ENCODE measurements around the gene MIS18A. TPM values are rescaled to one million over a fixed set of nuclear protein-coding genes. Genes with fewer than 3 reads are reported as not detected.

The MIS18A gene
- polyA plus RNA-seq, 1 donor from 2014 or later: 15.9 TPM

GRCh38 chr21:32319012-32319411 is 40.2 kb upstream of the MIS18A start:
- Histone ChIP-seq H3K9ac (ENCODE audit: low read length) (no peak overlapping the region), H3F3A (ENCODE audit: insufficient read depth, low read length, poor library complexity, severe bottlenecking) (no peaks in the 10 kb centered on the region), H3K9me3 (ENCODE audit: low read length) (no peaks in the 10 kb centered on the region), H2AFZ (ENCODE audit: low read depth, low read length) (no peak overlapping the region), H3K4me3 (ENCODE audit: low read length) (no peak overlapping the region), H3K27me3 (ENCODE audit: insufficient read depth, low read depth, low read length) (no peaks in the 10 kb centered on the region), H3K79me2 (replicated peaks; ENCODE audit: insufficient read depth, low read length) (no peaks in the 10 kb centered on the region), H3K9me2 (ENCODE audit: insufficient read depth, low read length) (no peaks in the 10 kb centered on the region), H4K20me1 (ENCODE audit: insufficient read depth) (no peaks in the 10 kb centered on the region), H3K27ac (ENCODE audit: low read length) (no peak overlapping the region), H3K36me3 (ENCODE audit: insufficient read depth, low read length) (peaks cover 7% of the 10 kb centered on the region), H3K4me2 (ENCODE audit: low read length) (no peak overlapping the region)
- TF ChIP-seq POLR2AphosphoS5 (IDR thresholded peaks at IDR 0.05) (no peak), EZH2 (IDR thresholded peaks at IDR 0.05; ENCODE audit: borderline replicate concordance, insufficient read depth, low read length, poor library complexity, severe bottlenecking) (no peak), CTCF (IDR thresholded peaks at IDR 0.05; ENCODE audit: poor library complexity, severe bottlenecking) (no peak), TAF1 (IDR thresholded peaks at IDR 0.05; ENCODE audit: low read depth) (no peak), MXI1 (conservative IDR thresholded peaks at IDR 0.05; ENCODE audit: poor library complexity, severe bottlenecking) (no peak), REST (IDR thresholded peaks at IDR 0.05; ENCODE audit: borderline replicate concordance) (no peak), EP300 (conservative IDR thresholded peaks at IDR 0.05; ENCODE audit: poor library complexity, severe bottlenecking) (no peak), RAD21 (conservative IDR thresholded peaks at IDR 0.05) (no peak), SMC3 (conservative IDR thresholded peaks at IDR 0.05; ENCODE audit: poor library complexity) (no peak)

GRCh38 chr21:32317726-32318125 is 38.9 kb upstream of the MIS18A start:
- Histone ChIP-seq H3K79me2 (replicated peaks; ENCODE audit: insufficient read depth, low read length) (no peaks in the 10 kb centered on the region), H3K27me3 (ENCODE audit: insufficient read depth, low read depth, low read length) (no peaks in the 10 kb centered on the region), H2AFZ (ENCODE audit: low read depth, low read length) (no peak overlapping the region), H3K9me2 (ENCODE audit: insufficient read depth, low read length) (no peaks in the 10 kb centered on the region), H3K4me2 (ENCODE audit: low read length) (no peak overlapping the region), H3K4me3 (ENCODE audit: low read length) (no peak overlapping the region), H3K9me3 (ENCODE audit: low read length) (no peaks in the 10 kb centered on the region), H3F3A (ENCODE audit: insufficient read depth, low read length, poor library complexity, severe bottlenecking) (no peaks in the 10 kb centered on the region), H4K20me1 (ENCODE audit: insufficient read depth) (no peaks in the 10 kb centered on the region), H3K36me3 (ENCODE audit: insufficient read depth, low read length) (no peaks in the 10 kb centered on the region), H3K27ac (ENCODE audit: low read length) (no peak overlapping the region), H3K9ac (ENCODE audit: low read length) (no peak overlapping the region)
- TF ChIP-seq RAD21 (conservative IDR thresholded peaks at IDR 0.05) (no peak), REST (IDR thresholded peaks at IDR 0.05; ENCODE audit: borderline replicate concordance) (no peak), MXI1 (conservative IDR thresholded peaks at IDR 0.05; ENCODE audit: poor library complexity, severe bottlenecking) (no peak), EZH2 (IDR thresholded peaks at IDR 0.05; ENCODE audit: borderline replicate concordance, insufficient read depth, low read length, poor library complexity, severe bottlenecking) (no peak), EP300 (conservative IDR thresholded peaks at IDR 0.05; ENCODE audit: poor library complexity, severe bottlenecking) (no peak), SMC3 (conservative IDR thresholded peaks at IDR 0.05; ENCODE audit: poor library complexity) (no peak), CTCF (IDR thresholded peaks at IDR 0.05; ENCODE audit: poor library complexity, severe bottlenecking) (no peak), TAF1 (IDR thresholded peaks at IDR 0.05; ENCODE audit: low read depth) (no peak), POLR2AphosphoS5 (IDR thresholded peaks at IDR 0.05) (no peak)

Data from neural cell (in vitro differentiated cells).